GM21526 (cell line): ENCODE measurements around the gene TAS1R3.

Experiments
- ATAC-seq: cut with Tn5 transposase; IDR thresholded peaks from one replicate; pipeline ENCODE4 v1.9.1; 2021; ENCODE audit warnings: moderate library complexity; ENCODE audit not compliant: unreplicated experiment, low FRiP score

TAS1R3 gene

GRCh38 chr1:1331068-1331965 is at the start of gene TAS1R3:
Gene TAS1R3 (plus strand): TSS chr1:1331280. CDS start chr1:1331346, 66 bp downstream.
- no peak for ATAC-seq

GRCh38 chr1:1281533-1282321 is 49.4 kb upstream of the TAS1R3 start:
- ATAC-seq, result no peak

GRCh38 chr1:1282998-1283397 is 48.1 kb upstream of the TAS1R3 start:
- ATAC-seq, result no peak

DNA sequence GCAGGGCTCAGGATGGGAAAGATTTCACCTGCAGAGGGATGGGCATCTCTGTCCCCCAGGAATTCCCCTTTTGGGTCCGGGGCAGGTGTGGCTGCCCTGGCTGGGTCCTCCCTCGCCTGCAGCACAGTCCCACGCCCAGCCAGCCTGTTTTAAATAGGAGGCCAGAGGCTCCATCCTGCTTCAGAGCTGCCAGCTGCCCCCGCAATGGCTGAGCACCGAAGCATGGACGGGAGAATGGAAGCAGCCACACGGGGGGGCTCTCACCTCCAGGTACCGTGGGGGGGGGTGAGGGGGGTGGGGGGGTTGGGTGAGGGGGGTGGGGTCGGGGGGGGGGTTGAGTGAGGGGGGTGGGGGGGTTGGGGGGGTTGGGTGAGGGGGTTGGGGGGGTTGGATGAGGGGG is 47.3 kb upstream of the TAS1R3 start:
- ATAC-seq, result no peak

DNA sequence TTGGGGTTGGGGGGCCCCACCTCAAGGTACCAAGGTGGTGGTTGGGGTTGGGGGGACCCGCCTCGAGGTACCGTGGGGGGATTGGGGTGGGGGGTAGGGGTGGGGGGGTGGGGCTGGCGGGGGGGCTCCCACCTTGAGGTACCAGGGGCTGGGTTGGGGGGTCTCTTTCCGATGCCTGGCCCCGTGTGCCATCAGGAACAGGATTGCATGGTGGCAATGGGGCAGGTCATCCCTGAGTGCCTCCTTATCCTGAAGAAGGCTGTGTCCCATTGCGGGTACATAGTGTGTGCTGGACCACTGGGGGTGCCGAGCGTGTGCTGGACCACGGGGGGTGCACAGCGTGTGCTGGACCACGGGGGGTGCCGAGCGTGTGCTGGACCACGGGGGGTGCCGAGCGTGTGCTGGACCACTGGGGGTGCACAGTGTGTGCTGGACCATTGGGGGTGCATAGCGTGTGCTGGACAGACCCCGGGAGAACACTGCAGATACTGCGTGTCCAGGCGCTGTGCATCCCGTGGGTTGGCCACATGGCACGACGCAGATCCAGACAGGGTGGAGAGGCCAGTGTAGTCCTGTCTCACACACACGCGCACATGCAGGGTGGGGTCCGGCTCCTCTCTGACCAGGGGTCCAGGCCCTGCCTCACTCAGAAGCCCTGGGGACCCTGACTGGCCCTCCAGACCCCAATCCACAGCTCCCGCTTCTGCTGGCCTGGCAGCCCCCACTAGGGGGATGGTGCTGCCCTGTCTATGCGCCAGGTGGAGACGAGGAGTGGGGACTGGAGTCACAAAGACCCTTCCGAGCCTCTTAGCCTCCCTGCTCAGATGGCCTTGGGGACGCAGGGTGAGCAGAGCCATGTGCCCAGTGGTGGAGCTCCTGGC is 46.6 kb upstream of the TAS1R3 start:
- ATAC-seq, result no peak

GRCh38 chr1:1285102-1285571 is 45.9 kb upstream of the TAS1R3 start:
- no peak for ATAC-seq

- ATAC-seq, result no peak
Measured at GRCh38 chr1:1285611-1286311, 45.3 kb upstream of the TAS1R3 start.

GRCh38 chr1:1286313-1287261 is 44.5 kb upstream of the TAS1R3 start:
- ATAC-seq, result no peak

- ATAC-seq, result no peak
Measured at GRCh38 chr1:1287288-1288110, 43.6 kb upstream of the TAS1R3 start.

DNA sequence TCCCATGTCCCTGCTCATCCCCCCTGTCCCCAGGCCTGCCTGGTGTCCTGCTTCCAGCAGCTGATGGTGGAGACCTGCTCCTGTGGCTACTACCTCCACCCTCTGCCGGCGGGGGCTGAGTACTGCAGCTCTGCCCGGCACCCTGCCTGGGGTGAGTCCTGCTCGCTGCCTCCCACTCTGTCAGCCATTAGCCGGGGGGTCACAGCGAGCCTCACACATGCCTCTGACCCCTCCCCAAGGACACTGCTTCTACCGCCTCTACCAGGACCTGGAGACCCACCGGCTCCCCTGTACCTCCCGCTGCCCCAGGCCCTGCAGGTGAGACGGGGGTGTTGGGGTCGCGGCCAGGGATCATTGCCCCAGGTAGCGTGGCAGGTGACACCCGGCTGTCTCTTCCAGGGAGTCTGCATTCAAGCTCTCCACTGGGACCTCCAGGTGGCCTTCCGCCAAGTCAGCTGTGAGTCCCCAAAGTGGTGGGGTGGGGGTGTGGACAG is 40.8 kb upstream of the TAS1R3 start:
- ATAC-seq, result no peak

GRCh38 chr1:1291023-1291528 is 40.0 kb upstream of the TAS1R3 start:
- no peak for ATAC-seq

- no peak for ATAC-seq
Measured at GRCh38 chr1:1291548-1292441, 39.3 kb upstream of the TAS1R3 start.

- ATAC-seq, result no peak
Measured at GRCh38 chr1:1292442-1292779, 38.7 kb upstream of the TAS1R3 start.

DNA sequence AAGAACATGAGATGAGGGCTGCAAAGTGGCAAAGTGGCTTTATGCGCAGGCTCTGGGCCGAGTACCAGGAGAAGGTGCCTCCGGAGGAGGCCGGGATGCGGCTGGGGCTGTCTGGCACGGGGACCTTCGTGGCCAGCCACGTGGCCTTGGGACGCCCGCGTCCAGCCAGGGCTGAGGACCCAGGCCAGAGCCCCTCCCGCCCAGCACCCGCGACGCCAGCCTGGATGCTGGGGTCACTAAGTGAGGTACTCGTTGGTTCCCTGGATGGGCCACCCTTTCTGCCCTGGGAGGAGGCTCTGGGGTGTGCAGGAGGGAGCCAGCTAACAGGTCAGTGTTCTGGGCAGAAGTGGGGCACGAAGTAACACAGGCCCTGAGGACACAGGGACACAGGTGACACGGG is 38.2 kb upstream of the TAS1R3 start:
- no peak for ATAC-seq

DNA sequence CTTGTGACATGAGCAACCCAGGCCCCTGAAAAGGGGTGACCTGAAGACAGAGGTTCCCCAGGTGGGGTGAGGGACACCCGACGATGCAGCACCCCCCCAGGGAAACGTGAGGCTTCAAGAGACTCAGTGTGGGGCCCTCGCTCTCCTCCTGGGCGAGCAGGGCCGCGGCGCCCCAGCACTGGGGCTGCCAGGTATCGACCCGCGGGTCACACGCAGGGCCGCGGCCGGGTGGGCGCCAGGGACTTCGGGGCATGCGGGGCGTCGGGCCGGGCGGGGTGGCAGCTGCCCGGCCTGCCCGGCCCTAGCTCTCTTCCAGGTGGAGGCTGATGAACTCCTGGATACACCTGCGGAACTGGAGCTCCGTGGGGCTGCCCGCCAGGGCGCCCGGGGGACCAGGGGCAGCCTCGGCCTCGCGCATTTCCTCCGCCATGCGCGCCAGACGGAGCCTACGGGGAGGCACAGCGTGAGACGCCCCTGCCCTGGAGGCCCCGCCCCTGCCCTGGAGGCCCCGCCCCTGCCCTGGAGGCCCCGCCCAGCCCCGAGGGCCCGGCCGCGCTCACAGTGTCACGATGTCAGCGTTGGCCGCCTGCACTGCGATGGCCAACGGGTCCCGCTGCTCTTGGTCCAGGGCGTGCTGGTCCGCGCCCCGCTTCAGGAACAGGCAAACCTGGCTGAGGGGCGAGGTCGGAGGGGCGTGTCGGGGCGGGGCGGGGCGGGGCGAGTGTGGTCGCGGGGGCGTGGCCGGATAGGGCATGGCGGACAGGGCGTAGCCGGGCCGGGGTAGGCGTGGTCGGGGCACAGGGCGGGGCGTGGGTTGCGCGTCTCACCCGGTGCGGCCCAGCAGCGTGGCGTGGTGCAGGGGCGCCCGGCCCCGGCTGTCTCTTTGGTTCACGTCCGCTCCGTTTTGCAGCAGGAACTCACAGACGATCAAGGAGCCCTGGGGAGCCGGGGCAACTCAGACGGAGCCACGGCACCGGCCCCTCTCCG is 37.5 kb upstream of the TAS1R3 start:
- no peak for ATAC-seq
